ENCODE results near the gene RANBP10.

DNA sequence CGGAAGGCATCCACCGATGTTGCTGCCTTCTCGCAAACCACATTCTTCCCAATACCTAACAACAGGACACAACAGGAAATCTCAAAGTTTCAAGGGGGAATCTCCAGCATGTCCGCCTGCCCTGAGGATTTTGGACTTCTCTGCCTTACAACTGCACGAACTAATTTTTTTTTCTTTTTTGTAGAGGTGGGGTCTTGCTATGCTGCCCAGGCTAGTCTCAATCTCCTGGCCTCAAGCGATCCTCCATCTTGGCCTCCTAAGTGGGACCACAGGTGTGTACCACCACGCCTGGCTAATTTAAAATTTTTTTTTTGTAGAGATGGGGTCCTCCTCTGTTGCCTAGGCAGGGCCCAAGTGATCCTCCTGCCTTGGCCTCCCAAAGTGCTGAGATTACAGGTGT lies 130.4 kb downstream of the RANBP10 start:
- TF ChIP-seq, protein P1, sequence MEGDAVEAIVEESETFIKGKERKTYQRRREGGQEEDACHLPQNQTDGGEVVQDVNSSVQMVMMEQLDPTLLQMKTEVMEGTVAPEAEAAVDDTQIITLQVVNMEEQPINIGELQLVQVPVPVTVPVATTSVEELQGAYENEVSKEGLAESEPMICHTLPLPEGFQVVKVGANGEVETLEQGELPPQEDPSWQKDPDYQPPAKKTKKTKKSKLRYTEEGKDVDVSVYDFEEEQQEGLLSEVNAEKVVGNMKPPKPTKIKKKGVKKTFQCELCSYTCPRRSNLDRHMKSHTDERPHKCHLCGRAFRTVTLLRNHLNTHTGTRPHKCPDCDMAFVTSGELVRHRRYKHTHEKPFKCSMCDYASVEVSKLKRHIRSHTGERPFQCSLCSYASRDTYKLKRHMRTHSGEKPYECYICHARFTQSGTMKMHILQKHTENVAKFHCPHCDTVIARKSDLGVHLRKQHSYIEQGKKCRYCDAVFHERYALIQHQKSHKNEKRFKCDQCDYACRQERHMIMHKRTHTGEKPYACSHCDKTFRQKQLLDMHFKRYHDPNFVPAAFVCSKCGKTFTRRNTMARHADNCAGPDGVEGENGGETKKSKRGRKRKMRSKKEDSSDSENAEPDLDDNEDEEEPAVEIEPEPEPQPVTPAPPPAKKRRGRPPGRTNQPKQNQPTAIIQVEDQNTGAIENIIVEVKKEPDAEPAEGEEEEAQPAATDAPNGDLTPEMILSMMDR (IDR thresholded peaks at IDR 0.05; ENCODE audit: insufficient read depth, low read length), result no peak
- no peak for TF ChIP-seq GABPA (IDR thresholded peaks at IDR 0.05; ENCODE audit: low read depth)
- no peak for TF ChIP-seq POLR2AphosphoS5 (IDR thresholded peaks at IDR 0.05; ENCODE audit: low read depth)
- TF ChIP-seq, protein P2, sequence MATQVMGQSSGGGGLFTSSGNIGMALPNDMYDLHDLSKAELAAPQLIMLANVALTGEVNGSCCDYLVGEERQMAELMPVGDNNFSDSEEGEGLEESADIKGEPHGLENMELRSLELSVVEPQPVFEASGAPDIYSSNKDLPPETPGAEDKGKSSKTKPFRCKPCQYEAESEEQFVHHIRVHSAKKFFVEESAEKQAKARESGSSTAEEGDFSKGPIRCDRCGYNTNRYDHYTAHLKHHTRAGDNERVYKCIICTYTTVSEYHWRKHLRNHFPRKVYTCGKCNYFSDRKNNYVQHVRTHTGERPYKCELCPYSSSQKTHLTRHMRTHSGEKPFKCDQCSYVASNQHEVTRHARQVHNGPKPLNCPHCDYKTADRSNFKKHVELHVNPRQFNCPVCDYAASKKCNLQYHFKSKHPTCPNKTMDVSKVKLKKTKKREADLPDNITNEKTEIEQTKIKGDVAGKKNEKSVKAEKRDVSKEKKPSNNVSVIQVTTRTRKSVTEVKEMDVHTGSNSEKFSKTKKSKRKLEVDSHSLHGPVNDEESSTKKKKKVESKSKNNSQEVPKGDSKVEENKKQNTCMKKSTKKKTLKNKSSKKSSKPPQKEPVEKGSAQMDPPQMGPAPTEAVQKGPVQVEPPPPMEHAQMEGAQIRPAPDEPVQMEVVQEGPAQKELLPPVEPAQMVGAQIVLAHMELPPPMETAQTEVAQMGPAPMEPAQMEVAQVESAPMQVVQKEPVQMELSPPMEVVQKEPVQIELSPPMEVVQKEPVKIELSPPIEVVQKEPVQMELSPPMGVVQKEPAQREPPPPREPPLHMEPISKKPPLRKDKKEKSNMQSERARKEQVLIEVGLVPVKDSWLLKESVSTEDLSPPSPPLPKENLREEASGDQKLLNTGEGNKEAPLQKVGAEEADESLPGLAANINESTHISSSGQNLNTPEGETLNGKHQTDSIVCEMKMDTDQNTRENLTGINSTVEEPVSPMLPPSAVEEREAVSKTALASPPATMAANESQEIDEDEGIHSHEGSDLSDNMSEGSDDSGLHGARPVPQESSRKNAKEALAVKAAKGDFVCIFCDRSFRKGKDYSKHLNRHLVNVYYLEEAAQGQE (IDR thresholded peaks at IDR 0.05; ENCODE audit: insufficient replicate concordance, low read depth), result no peak

All from HL-60 (cell line).